HG03571 (cell line): ENCODE data around the gene CLEC16A.

Source experiments
- ATAC-seq: cut with Tn5 transposase; IDR thresholded peaks from one replicate; pipeline ENCODE4 v1.9.1; 2021; ENCODE audit not compliant: unreplicated experiment

CLEC16A gene

DNA sequence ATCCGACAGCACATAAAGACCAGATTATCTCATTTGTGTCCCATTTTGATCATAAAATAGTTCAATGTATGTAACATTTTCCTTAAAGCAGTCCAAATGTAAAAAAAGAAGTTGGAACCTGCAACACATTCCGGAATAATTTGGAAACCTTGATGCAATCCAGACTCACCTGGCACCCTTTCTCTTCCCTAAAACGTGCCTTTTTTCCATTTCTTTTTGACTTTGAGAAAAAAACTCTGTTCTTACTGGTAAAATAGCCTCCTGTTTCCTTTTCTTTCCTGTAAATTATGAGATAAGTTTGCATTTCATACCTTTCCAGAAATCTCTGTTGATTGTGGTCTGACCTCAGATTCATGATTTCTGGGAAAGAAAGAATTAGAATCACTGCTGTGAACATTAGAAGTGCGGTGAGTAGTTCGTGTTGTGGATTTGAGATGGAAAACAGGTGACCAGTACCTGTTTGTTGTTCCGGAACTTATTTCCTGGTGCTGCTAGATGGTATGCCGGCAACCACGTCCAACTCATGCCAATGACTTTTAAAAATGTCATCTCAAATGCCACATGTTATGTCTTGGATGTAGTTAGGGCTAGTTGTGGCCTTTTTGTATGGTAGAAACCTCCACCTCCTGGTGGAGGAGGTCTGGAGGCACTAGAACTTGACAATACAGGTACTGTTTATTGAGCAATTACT lies 203.5 kb downstream of the CLEC16A start:
- ATAC-seq = no peak

GRCh38 chr16:11149011-11149616 lies 204.8 kb downstream of the CLEC16A start:
- ATAC-seq = no peak

- ATAC-seq = no peak
Measured at GRCh38 chr16:11150190-11150589, 205.8 kb downstream of the CLEC16A start.

DNA sequence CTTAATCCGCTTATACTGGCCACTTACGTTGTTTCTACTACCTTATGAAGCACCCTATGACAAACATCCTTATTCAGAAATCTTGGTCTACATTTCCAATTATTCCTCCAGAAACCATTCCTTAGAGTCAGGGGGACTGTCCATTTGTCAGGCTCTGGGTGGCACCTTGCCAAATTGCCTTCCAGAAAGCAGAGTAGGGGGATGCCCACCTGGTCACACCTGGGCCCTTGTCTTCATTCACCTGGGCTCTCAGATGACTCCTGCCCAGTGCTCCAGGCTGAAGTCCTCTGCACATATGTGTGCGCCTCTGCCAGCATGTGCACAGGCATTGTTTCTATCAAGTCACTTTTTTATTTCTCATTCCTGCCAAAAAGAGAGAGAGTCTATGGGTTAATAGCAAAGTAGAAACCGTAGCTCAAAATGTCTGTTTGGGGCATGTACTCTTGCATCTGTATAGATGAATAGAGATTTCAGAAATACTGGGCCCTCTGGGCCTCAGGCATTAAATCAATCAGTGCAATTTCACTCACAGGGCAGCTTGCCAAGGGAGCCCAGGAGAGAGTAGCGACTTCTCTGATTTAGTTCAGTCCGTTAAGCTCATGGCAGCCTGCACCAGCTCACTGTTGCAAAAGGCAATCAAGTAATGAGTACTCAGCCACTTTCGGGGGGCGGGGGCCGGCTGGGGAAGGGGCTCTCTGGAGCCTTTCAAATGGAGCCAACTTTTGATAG lies 207.0 kb downstream of the CLEC16A start:
- ATAC-seq = no peak

DNA sequence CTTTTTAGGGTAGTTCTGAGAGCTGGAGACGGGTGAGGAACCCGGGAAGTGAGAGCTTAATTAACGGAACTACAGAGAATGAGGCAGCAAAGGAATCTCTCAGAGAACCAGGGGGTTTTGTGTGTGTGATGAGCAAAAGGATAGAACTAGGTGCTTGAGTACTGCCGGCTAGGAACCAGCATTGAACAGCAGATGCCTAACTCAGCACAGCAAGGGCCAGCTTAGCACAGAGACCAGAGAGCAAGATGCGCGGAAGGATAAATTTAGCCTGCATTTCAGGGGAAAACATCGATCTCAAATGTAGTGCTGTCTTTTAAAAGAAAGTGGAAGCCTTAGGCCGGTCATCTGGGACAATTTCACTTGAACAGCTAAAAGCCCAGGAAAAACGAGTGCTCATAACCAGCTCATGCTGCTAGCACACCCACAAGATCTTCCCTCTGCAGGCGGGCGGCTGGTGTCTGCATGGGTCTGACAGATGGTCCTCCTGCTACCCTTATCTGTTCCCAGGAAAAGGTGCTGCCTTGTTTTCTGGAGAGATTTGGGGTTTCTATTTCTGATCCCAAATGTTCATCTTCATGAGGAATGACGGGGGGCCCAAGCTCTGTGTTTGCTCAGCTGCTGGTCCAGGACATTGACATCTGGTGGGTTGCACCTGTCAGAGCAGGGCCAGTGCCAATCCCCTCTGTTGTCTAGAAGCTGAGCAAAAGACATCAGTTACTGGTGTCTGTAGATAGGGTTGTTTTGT lies 207.7 kb downstream of the CLEC16A start:
- ATAC-seq = no peak

GRCh38 chr16:11152677-11153331 lies 208.4 kb downstream of the CLEC16A start:
- no peak for ATAC-seq

- ATAC-seq = no peak
Measured at GRCh38 chr16:11155284-11155806, 211.0 kb downstream of the CLEC16A start.

GRCh38 chr16:11156401-11156800 lies 212.0 kb downstream of the CLEC16A start:
- no peak for ATAC-seq

DNA sequence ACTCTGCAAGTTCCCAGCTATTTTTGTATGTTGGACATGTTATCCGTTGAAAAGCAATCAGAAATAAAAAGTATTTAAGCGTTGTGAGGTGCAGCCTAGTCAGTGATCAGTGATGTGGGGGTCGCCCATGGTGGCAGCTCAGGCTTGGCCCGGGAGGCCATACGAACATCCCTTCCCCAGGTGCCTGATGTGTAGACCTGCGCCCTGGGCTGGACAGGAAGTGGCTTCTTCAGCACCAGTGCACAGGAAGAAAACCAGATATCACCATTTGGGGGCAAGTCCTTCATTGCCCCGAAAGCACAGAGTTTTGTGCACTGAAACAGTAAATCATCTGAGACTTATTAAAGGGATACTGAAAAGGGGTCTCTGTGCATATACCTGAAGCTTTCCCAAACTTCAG lies 212.8 kb downstream of the CLEC16A start:
- no peak for ATAC-seq

- no peak for ATAC-seq
Measured at GRCh38 chr16:11158018-11158417, 213.7 kb downstream of the CLEC16A start.

- no peak for ATAC-seq
Measured at GRCh38 chr16:11159282-11159681, 214.9 kb downstream of the CLEC16A start.

GRCh38 chr16:11160676-11161115 lies 216.3 kb downstream of the CLEC16A start:
- no peak for ATAC-seq

DNA sequence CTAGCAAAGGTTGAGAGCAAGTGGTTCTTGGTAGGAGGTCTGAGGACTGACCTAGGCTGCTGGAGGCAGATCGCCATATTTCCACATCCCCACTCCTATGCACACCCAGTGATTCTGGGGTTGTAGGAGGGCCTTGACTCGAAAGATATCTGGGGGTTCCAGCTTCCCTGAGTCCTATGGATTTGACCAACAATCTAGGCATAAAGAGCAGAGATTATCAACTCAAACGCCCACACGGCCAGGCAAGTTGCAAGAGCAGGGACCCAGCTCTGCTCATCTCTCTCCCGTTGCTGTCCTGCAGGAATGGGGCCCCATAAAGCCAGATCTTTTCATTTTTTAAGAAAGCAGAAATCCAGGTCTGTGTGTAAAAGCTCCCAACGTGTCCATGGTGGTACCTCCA lies 217.1 kb downstream of the CLEC16A start:
- ATAC-seq = no peak

GRCh38 chr16:11161974-11162373 lies 217.6 kb downstream of the CLEC16A start:
- no peak for ATAC-seq

GRCh38 chr16:11162586-11163268 lies 218.4 kb downstream of the CLEC16A start:
- ATAC-seq = no peak

- no peak for ATAC-seq
Measured at GRCh38 chr16:11163761-11164261, 219.4 kb downstream of the CLEC16A start.

DNA sequence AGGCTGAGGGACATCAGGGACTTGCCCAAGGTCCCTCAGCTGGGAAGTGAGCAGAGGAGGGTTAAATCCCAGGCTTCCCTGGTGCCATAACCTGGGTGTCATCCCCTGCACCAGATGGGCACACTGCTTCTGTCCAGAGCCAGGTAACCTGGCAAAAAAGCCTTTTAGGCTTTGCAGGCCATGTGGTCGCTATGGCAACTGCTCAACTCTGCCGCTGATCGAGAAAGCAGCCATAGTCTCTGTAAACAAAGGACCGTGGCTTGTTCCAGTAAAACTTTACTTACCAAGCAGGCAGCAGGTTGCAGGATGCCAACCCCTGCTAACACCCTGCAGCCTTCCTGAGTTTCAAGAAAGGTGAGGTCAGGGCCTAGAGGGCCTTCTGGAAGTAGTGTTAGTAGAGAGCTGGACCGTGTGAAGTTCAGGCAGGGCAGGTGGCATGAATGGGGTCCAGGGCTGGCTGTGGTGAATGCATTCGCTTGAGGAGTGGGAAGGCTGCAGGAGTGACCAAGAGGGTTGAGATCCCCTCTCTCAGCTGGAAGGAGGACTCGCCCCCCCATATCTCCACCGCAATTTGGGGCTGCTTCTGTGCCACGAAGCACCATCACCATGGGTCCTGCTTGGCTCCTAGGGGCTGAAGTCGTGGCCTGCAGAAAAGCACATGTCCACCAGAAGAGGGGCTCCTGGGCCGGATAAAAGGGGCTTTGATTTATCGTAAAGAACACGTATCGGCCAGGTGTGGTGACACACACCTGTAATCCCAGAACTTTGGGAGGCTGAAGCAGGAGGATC lies 220.3 kb downstream of the CLEC16A start:
- no peak for ATAC-seq

DNA sequence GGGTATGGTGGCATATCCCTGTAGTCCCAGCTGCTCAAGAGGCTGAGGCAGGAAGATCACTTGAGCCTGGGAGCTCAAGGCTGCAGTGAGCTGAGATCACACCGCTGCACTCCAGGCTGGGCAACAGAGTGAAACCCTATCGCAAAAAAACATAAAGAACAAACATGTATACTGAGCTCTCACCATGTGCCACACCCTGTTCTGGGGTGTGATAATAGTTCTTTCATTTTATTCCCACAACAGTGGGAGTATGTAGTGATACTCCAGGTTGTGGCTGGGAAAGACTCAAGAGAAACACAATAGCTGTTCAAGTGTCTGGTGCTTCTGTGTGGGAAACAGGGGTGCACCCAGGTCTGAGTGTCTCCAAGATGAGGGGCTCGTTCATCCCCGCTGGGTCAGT lies 221.0 kb downstream of the CLEC16A start:
- ATAC-seq = no peak
